B cell (primary cell): Measurements from ENCODE around the gene NCOA7. TPM values are rescaled to one million over a fixed set of nuclear protein-coding genes. Genes with fewer than 3 reads are reported as not detected.

Source experiments
- ATAC-seq: fragments of 200-7000 bp; cut with Tn5 transposase; one replicate; pipeline ENCODE4 v1.10.0; 2021; ENCODE audit warnings: low read depth, mild to moderate bottlenecking, moderate number of reproducible peaks, moderate library complexity
- CTCF ChIA-PET: fragments of 350-600 bp; sonication (Branson Sonifier 250); formaldehyde crosslinking; loops from one replicate; lab custom pipeline; 2021; ENCODE audit warnings: antibody characterized with exemption, inconsistent platforms; lab: Charles Lee
- POLR2A ChIA-PET: fragments of 350-600 bp; sonication (Branson Sonifier 250); formaldehyde crosslinking; loops from one replicate; lab custom pipeline; 2021; ENCODE audit warnings: antibody characterized with exemption; lab: Charles Lee
- DNase-seq: peaks from one replicate; pipeline ENCODE4 v3.0.0; 2013
- H2AFZ ChIP-seq: 2 replicates; pipeline ENCODE4 v1.6.1; 2012; ENCODE audit warnings: mild to moderate bottlenecking, low read depth, low read length; ENCODE audit not compliant: insufficient read depth, poor library complexity, severe bottlenecking
- H3K27ac ChIP-seq, 2 donors: 1 replicate in 1 of 2; 2 replicates in 1 of 2; pipeline ENCODE4 v1.5.1; 2012 to 2013; ENCODE audit warnings: low read length in 2 of 2, mild to moderate bottlenecking in 2 of 2, moderate library complexity in 1 of 2
- H3K27me3 ChIP-seq, 4 experiments: fragments of 200-600 bp in 1 of 4; sonication (generic) in 1 of 4; replicated peaks in 1 of 4; 1 replicate in 2 of 4; 2 replicates in 2 of 4; pipeline versions ENCODE4 v1.6.1 to v1.7.0; 2013 to 2016; ENCODE audit warnings: low read length in 3 of 4, mild to moderate bottlenecking in 2 of 4, mixed read lengths in 1 of 4, moderate library complexity in 1 of 4; ENCODE audit not compliant: insufficient read depth in 4 of 4, control insufficient read depth in 3 of 4; ENCODE audit errors: control extremely low read depth in 1 of 4
- H3K36me3 ChIP-seq, 2 experiments: replicated peaks in 1 of 2; 1 replicate in 1 of 2; 2 replicates in 1 of 2; pipeline versions ENCODE4 v1.6.1 to v1.7.1; 2013; ENCODE audit warnings: low read length in 1 of 2; ENCODE audit not compliant: insufficient read depth in 2 of 2, control insufficient read depth in 1 of 2; ENCODE audit errors: control extremely low read depth in 1 of 2, extremely low read depth in 1 of 2
- H3K4me1 ChIP-seq, 2 donors: fragments of 200-600 bp in 1 of 2; sonication (generic) in 1 of 2; 1 replicate in 1 of 2; 2 replicates in 1 of 2; pipeline versions ENCODE4 v1.5.1 to v1.6.1; 2013 to 2017; ENCODE audit warnings: low read length in 2 of 2; ENCODE audit not compliant: control insufficient read depth in 2 of 2, insufficient read depth in 2 of 2
- H3K4me2 ChIP-seq: replicated peaks from 2 replicates; pipeline ENCODE3; 2012; ENCODE audit warnings: mild to moderate bottlenecking, low read depth, low read length; ENCODE audit not compliant: poor library complexity, severe bottlenecking
- H3K4me3 ChIP-seq, 5 experiments: fragments of 200-600 bp in 1 of 5; sonication (generic) in 1 of 5; 1 replicate in 3 of 5; 2 replicates in 2 of 5; pipeline versions ENCODE4 v1.5.1 to v1.7.0; 2011 to 2016; ENCODE audit warnings: low read length in 4 of 5, mild to moderate bottlenecking in 4 of 5, low read depth in 2 of 5, control low read depth in 1 of 5, moderate library complexity in 1 of 5; ENCODE audit not compliant: insufficient read depth in 1 of 5; ENCODE audit errors: control extremely low read depth in 1 of 5, extremely low read depth in 1 of 5
- H3K79me2 ChIP-seq: fragments of 200-600 bp; sonication (generic); one replicate; pipeline ENCODE4 v1.6.0; 2016; ENCODE audit warnings: low read length; ENCODE audit not compliant: control insufficient read depth, insufficient read depth
- H3K9ac ChIP-seq: fragments of 200-600 bp; sonication (generic); 2 replicates; pipeline ENCODE4 v1.6.1; 2017; ENCODE audit warnings: mild to moderate bottlenecking, low read length, moderate library complexity
- H3K9me3 ChIP-seq, 3 donors: one replicate each; pipeline versions ENCODE4 v1.6.1 to v1.7.1; 2013; ENCODE audit warnings: low read length in 2 of 3; ENCODE audit not compliant: control insufficient read depth in 2 of 3, insufficient read depth in 1 of 3; ENCODE audit errors: control extremely low read depth in 1 of 3
- H4K20me1 ChIP-seq: 2 replicates; pipeline ENCODE4 v1.6.0; 2012; ENCODE audit warnings: mild to moderate bottlenecking, low read length; ENCODE audit not compliant: insufficient read depth, control insufficient read depth, poor library complexity, severe bottlenecking
- H3K27ac Mint-ChIP-seq: one replicate; pipeline ENCODE4 v1.8.0; 2021; ENCODE audit warnings: mixed read lengths
- H3K27me3 Mint-ChIP-seq: one replicate; pipeline ENCODE4 v1.8.0; 2021; ENCODE audit warnings: mixed read lengths
- H3K4me1 Mint-ChIP-seq: one replicate; pipeline ENCODE4 v1.8.0; 2021; ENCODE audit warnings: mixed read lengths
- H3K4me3 Mint-ChIP-seq: one replicate; pipeline ENCODE4 v1.8.0; 2021; ENCODE audit warnings: mixed read lengths
- H3K9me3 Mint-ChIP-seq: one replicate; pipeline ENCODE4 v1.8.0; 2022; ENCODE audit warnings: mixed read lengths; ENCODE audit not compliant: insufficient read depth
- EZH2 ChIP-seq: IDR thresholded peaks from 2 replicates; pipeline ENCODE4 v1.6.1; 2012; ENCODE audit warnings: borderline replicate concordance, low read depth, mild to moderate bottlenecking, moderate library complexity, low read length; ENCODE audit not compliant: insufficient read depth, poor library complexity, severe bottlenecking
- WGBS: methylation state at CpG from one replicate; pipeline ENCODE4 v1.1.5; 2013; ENCODE audit warnings: missing lambda C conversion rate; ENCODE audit not compliant: insufficient coverage; 5-methylcytosine and 5-hydroxymethylcytosine counted together
- intact Hi-C: fragments of 100-400 bp; cut with micrococcal nuclease; formaldehyde crosslinking; loops from one replicate; pipeline ENCODE4 v1.10.0; 2022
- polyA plus RNA-seq: library from polyadenylated mRNA; depleted of rRNA; stranded (reverse); fragments of >200 nt; gene quantifications from 2 replicates; pipeline ENCODE4 v1.2.3, GENCODE V29; 2012
- total RNA-seq, 2 donors: library from RNA; stranded (reverse); fragments of 120-200 nt in 1 of 2; gene quantifications; 1 replicate in 1 of 2; 2 replicates in 1 of 2; pipeline versions ENCODE4 v1.2.3 to v1.2.4, GENCODE V29; 2013 to 2022
- TF ChIP-seq, protein P1 (sequence below): fragments of 200-600 bp; IDR thresholded peaks from one replicate; pipeline ENCODE4 v1.8.0; 2022; ENCODE audit warnings: antibody characterized with exemption, mild to moderate bottlenecking

NCOA7 gene
- total and polyA plus RNA-seq, 2 donors (not counting 1 experiment from before 2014, with no cell fraction given) = 10.9 to 27.4 TPM

DNA sequence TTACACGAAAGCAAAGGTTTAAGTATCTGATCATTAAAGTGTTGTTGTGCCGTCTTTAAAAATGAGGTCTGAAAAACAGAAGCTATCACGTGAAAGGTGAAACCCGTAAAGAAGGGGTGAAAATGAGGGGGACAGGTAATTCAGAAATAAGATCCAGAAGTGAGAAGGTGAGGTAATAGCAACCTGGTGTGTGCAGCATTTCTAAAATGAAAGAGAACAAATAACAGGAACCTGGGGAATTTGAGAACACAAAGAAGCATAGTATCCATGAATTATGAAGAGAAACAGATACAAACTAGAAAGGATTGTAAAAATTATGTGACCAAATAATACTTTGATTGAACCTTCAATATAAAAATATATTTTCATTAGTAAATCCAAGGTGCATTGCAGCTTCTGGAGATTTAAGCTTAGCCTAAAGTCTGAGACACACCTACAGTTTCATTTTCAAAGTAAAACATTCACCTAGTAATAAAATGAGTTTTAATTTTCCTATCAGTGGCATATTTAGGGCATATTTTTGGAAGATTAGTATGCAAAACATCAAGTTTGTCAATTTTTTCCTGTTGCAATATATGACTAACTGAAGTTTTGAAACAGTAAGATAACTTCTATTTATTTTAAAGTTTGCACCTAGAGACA lies 39.9 kb upstream of the NCOA7 start:
- Histone ChIP-seq H3K9me3 (peaks cover 0 to 13% (median 0%) of the 10 kb centered on the region in 3 donors), H3K27ac (no peak overlapping the region), H3K4me3 (no peak overlapping the region), H3K79me2 (no peaks in the 10 kb centered on the region), H3K4me2 (peak overlapping the region; percentile 97), H3K9ac (no peak overlapping the region), H4K20me1 (no peaks in the 10 kb centered on the region), H3K36me3 (no peaks in the 10 kb centered on the region), H2AFZ (no peak overlapping the region), H3K4me1 (peaks cover 35 to 42% of the 10 kb centered on the region in 2 donors), H3K27me3 (peaks cover 0 to 55% (median 51%) of the 10 kb centered on the region in 4 experiments)
- peaks cover 59% of the 10 kb centered on the region for H3K27me3 Mint-ChIP-seq
- 9% methylated on average over 3 of the region's 4 CpGs for WGBS
- CTCF ChIA-PET = interaction anchor here (0.8 to 14.0 kb wide), 5 partner anchors 16 to 441 kb away, joined by 3 to 375 read pairs (median 4); partner anchors contain the start of gene HINT3
- TF ChIP-seq, protein P1, sequence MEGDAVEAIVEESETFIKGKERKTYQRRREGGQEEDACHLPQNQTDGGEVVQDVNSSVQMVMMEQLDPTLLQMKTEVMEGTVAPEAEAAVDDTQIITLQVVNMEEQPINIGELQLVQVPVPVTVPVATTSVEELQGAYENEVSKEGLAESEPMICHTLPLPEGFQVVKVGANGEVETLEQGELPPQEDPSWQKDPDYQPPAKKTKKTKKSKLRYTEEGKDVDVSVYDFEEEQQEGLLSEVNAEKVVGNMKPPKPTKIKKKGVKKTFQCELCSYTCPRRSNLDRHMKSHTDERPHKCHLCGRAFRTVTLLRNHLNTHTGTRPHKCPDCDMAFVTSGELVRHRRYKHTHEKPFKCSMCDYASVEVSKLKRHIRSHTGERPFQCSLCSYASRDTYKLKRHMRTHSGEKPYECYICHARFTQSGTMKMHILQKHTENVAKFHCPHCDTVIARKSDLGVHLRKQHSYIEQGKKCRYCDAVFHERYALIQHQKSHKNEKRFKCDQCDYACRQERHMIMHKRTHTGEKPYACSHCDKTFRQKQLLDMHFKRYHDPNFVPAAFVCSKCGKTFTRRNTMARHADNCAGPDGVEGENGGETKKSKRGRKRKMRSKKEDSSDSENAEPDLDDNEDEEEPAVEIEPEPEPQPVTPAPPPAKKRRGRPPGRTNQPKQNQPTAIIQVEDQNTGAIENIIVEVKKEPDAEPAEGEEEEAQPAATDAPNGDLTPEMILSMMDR = no peak
- no peak for TF ChIP-seq EZH2
- H3K4me1 Mint-ChIP-seq = peaks cover 37% of the 10 kb centered on the region
- POLR2A ChIA-PET = no interaction called here
- DNase-seq (no peak), ATAC-seq (no peak)
- intact Hi-C loops = no loop called here
- peak overlapping the region; percentile 96 for H3K4me3 Mint-ChIP-seq
- no peaks in the 10 kb centered on the region for H3K9me3 Mint-ChIP-seq
- no peak overlapping the region for H3K27ac Mint-ChIP-seq

DNA sequence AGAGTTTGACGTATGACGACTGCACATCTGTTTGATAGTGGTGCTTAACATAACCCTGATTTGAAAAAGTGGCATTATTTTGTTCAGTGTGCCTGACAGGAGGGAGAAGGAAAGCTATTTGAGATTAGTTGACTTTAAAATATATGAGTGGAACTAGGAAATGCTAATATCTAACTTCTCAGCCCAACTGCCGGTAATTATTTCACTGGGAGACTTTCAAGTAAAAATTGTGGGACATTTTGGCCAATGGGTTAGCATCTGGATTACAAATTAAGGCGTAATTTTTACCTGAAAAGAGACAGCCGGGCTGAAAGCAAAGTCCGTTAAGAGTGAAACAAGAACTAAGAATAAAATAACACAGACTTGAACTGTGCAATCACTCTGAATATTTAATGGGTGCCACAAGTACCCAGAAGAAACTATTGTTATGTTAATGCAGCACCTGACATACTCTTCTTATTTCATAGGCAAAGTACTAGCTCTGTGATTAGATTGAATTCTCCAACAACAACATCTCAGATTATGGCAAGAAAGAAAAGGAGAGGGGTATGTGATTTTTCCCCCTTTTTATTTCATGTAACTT lies 39.3 kb upstream of the NCOA7 start:
- POLR2A ChIA-PET = interaction anchor here (0.7 kb wide), 1 partner anchor 31 kb away, joined by 8 read pairs; no protein-coding TSS in a partner anchor
- H3K4me3 Mint-ChIP-seq = no peak overlapping the region
- DNase-seq (no peak), ATAC-seq (no peak)
- Histone ChIP-seq H3K9ac (no peak overlapping the region), H3K27me3 (peaks cover 0 to 49% (median 45%) of the 10 kb centered on the region in 4 experiments), H2AFZ (no peak overlapping the region), H3K9me3 (peaks cover 0 to 13% (median 0%) of the 10 kb centered on the region in 3 donors), H3K4me3 (no peak overlapping the region), H3K79me2 (no peaks in the 10 kb centered on the region), H3K27ac (no peak overlapping the region), H3K4me2 (no peak overlapping the region), H3K36me3 (no peaks in the 10 kb centered on the region), H4K20me1 (no peaks in the 10 kb centered on the region), H3K4me1 (peaks cover 32 to 39% of the 10 kb centered on the region in 2 donors)
- CTCF ChIA-PET = interaction anchor here (0.7 to 14.0 kb wide), 9 partner anchors 13 to 441 kb away, joined by 3 to 375 read pairs (median 4); partner anchors contain the start of gene HINT3
- H3K9me3 Mint-ChIP-seq = no peaks in the 10 kb centered on the region
- intact Hi-C loops = no loop called here
- H3K27me3 Mint-ChIP-seq = peaks cover 56% of the 10 kb centered on the region
- peaks cover 33% of the 10 kb centered on the region for H3K4me1 Mint-ChIP-seq
- 20% methylated on average over 1 of the region's 6 CpGs for WGBS
- TF ChIP-seq EZH2 = no peak
- TF ChIP-seq, protein P1 = no peak
- H3K27ac Mint-ChIP-seq = no peak overlapping the region
